HG03521 (cell line): ENCODE measurements around the gene LPAR6.
"Not testable (repeated sequence)": the region's sequence is repeated elsewhere in the genome, so short reads cannot be mapped to it uniquely, and the experiment has no call there.

ENCODE experiments used
- ATAC-seq: cut with Tn5 transposase; IDR thresholded peaks from one replicate; pipeline ENCODE4 v1.9.1; 2021; ENCODE audit warnings: mild to moderate bottlenecking, moderate library complexity; ENCODE audit not compliant: unreplicated experiment

Gene LPAR6

GRCh38 chr13:48412881-48413351 is at the start of gene LPAR6:
LPAR6 (minus strand) TSS chr13:48413113; CDS start chr13:48412423, 690 bp downstream.
- no peak for ATAC-seq

DNA sequence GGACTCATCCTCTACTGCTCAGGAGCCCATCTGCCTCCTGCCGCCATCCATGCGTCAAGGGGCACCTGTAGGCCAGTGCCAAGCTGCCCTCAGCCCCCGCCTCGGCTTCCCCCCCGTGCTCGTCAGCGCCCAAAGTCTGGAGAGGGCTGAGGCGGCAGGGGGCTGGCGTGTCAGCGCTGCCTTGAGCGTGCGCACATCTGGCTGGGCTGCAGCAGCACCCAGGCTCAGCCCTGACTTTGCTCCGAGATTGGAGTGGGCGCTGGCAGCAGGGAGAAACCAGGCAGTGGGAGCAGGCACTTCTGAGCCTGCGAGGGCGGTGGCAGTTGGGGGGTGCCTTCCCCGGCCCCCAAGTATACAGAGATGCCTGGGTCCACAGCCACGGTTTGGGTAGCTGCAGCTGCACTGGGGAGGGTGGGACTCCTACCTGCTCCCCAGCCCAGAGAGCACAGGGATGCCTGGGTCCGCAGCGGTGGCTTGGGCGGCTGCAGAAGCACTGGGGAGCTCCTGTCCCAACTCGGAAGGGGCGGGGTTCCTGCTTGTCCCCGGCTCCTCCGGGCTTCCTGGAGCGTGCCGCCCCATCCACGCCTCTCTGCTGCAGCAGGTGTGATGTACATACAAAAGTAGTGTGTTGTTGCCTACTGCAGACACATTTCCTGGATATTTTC is 44.8 kb upstream of the LPAR6 start:
- ATAC-seq, result no peak

DNA sequence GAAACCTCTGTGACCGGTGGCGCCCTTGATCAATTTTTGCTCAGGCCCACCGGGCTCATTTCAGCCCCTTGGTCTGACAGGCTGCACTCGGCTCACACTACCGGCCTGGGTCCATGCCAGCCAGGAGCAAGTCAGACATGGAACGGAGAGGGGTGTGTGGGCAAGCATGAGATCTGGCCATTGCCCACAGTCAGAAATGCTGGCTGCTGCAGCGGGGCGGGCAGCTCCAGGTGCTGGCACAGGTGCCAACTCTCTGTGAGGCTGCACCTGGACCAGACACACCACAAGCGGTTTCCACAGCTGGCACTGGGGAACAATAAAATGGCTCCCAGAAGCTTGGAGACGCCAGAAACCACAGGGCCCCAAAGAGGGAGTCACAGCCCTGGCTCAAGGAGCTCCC is 43.6 kb upstream of the LPAR6 start:
- no peak for ATAC-seq

DNA sequence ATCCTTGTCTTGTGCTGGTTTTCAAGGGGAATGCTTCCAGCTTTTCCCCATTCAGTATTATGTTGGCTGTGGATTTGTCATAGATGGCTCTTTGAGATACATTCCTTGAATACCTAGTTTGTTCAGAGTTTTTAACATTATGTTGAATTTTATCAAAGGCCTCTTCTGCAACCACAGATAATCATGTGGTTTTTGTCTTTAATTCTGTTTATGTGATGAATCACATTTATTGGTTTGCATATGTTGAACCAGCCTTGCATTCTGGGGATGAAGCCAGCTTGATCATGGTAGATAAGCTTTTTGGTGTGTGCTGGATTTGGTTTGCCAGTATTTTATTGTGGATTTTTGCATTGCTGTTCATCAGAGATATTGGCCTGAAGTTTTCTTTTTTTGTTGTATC is 38.3 kb upstream of the LPAR6 start:
- ATAC-seq, result not testable (repeated sequence)

DNA sequence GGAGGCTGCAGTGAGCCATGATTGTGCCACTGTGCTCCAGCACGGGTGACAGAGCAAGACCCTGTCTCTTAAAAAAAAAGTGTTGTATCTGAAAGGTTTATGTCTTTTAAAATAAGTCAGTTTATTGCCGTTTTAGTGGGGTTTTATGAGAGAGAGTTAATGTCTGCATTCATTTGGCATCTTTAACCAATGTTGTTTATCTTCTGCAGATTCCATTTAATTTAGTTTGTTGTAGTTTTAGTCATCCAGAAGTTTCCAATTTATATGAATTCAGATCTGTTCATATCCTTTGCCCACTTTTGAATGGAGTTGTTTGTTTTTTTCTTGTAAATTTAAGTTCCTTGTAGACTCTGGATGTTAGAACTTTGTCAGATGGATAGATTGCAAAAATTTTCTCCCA is 36.7 kb upstream of the LPAR6 start:
- no peak for ATAC-seq

DNA sequence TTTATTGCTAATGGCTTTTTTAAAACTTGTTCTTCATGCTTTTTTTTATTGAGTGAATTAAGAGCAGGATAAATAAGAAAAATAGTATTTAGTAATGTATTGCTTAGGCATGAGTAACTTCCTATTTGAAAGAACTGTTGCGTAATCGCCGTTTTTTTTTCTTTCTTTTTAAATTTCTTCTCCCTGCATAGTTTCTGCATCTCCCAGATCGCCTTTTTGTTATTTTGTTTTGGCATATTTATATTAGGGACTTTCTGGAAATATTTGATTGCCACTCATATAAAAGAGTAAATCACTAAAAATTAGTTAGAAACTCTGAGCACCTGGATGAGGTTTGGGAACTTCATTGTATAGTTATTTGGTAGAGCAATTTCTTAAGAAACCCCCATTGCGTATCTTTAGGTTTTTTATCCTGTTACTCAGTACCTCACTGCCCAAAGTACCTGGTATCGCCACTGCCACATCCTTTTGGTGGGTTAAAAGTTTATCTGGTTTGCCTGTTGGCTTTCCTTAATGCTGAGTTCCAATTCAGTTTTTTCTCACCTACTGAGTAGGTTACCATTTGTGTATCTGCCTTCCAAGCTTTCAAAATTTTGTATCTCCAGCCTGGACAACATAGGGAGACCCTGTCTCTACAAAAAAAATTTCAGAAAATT is 36.2 kb upstream of the LPAR6 start:
- ATAC-seq, result no peak

- no peak for ATAC-seq
Observed at GRCh38 chr13:48448285-48448958, 35.5 kb upstream of the LPAR6 start.

GRCh38 chr13:48446464-48446863 is 33.6 kb upstream of the LPAR6 start:
- ATAC-seq, result no peak

DNA sequence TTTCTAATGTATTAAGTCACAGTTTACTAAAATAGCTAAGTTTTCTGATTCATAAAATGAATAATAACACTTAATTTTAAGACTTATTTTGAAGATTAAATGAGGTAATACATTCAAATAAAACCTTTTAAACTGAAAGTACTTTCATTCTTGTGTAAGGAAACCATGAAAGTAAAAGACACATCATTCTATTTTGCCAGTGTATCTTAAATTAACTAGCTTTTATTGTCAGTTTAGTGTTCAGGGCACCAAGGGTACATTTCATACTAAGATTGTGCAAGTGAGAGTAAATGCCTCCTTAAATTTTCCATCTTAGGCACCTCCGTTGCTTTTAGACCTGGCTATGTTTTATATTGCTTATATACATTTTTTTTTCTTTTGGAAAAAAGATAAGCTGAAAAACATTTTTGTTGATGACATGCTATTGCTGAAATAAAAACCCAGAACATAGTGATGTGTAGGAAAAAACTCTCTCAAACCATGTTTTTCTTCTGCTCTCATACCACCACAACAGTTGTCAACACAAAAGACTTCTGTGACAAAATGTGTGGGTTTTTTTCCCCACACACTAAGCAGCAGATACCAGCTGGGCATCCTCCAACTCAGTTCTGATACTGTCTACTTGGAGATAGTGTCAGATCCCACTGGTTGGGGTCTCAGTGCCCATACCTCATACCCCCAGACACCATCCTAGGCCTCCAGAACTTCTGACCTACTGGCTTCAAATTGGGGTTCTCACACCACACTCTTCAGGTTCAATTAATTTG is 30.7 kb upstream of the LPAR6 start:
- ATAC-seq, result no peak

DNA sequence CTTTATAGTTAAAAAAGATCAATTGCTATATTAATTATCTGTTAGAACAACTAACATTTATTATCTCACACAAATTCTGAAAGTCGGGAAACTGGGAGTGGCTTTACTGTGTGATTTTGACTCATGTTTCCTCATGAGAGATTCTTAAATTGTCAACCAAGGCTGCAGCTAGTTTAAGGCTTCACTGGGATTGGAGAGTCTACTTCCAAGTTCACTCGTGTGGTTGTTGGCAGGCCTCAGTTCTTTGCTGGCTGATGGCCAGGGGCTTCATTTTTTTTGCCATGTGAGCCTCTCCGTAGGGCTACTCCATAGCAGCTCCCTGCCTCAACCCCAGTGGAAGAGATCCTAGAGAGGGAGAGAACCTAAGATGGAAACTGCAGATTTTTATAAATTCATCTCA is 24.5 kb upstream of the LPAR6 start:
- no peak for ATAC-seq

DNA sequence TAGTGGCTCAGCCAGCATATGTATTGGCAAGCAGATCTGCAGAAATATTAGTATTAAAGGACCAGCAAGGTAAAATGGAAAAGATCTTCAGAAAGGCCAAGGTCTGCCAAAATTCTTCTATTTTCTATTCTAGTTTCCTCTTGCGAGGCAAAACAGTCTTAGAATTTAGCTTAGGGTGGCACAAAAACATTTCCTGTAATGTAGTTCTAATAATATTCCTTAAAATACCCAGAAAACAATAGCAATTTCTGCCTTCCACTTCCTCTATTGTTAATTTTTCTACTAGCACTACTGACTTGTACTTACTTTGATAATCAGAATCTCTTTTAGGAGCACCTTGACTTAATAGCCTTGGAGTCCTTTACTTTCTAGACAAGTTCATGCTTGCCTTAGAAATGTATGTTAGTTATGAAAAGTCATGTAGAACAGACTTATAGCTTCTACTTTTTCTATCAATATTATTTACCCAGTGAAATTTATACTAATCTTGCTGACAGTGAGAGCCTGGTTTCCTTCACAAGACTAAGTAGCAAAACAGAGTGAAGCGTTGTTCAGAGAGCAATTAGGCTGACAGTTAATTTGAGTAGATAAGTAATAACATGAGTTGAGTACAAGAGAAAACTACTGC is 23.9 kb upstream of the LPAR6 start:
- no peak for ATAC-seq

DNA sequence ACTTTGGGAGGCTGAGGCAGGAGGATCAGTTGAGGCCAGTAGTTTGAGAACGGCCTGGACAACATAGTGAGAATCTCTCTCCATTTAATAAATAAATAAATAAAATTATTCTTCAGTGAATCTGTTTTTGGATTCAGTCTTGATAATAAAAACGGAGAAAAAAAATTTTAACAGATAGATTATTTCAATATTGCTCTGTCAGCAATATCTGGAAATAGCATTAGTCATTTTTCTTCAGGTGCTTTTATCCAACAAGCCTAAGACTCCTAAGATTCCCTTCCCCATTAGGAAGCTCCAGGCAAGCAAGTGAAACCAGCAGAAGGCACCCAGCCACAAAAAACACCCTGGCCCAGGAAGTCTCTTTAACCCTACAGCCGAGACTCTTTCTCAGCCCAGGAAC is 21.3 kb upstream of the LPAR6 start:
- ATAC-seq, result no peak

- ATAC-seq, result no peak
Observed at GRCh38 chr13:48431987-48432615, 19.2 kb upstream of the LPAR6 start.

DNA sequence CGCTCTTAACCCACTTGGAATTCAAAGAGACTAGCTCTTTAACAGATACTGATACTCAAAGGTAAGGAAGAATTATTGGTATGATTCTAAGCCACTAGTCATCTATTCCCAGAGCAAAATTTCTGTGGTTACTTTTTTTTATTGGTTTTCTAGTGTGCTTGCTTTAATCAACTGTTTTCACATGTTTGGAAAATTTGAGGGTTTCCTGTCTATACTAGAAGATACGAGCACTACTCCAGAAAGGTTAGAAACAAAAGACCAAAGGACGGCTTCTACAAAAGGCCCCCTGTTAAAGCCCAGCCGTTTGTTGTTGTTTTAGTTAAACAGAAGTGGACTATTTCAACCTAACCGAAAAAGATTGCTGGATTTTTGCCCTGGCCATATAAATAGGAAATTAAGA is 18.5 kb upstream of the LPAR6 start:
- ATAC-seq, result no peak

- no peak for ATAC-seq
Observed at GRCh38 chr13:48429886-48430285, 17.0 kb upstream of the LPAR6 start.

DNA sequence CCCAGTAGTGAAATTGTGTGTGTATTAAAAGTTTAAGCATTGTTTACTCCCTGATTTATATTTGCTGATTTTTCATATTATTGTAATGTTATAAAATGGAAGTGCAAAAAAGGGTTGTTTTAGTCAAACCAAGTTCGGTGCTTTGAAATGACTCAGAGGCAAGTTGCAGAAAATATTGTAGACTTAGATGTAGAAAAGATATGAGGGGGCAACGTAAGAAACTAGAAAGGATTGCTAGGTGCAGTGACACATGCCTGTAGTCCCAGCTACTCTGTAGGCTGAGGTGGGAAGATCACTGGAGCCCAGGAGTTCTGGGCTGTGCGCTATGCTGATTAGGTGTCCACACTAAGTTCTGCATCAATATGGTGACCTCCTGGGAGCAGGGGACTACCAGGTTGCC is 16.1 kb upstream of the LPAR6 start:
- ATAC-seq, result no peak

- ATAC-seq, result not testable (repeated sequence)
Observed at GRCh38 chr13:48426755-48427298, 13.9 kb upstream of the LPAR6 start.

DNA sequence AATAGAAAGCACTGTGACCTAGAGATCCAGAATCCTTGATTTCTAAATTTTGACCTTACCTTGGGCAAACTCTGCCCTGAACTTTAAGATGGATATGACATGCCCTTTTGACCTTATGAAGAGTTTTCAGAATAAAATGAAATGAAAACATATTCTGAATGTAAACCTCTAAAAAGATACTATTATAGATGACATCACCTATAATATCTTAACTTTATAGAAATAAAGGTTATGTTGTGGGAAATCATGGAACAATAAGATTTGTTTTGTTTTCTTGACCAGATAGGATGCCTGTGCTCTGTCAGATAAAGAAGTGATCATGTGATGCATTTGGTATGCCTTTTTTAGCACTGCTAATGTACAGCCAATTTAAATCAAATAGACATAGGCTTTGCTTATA is 13.1 kb upstream of the LPAR6 start:
- no peak for ATAC-seq

DNA sequence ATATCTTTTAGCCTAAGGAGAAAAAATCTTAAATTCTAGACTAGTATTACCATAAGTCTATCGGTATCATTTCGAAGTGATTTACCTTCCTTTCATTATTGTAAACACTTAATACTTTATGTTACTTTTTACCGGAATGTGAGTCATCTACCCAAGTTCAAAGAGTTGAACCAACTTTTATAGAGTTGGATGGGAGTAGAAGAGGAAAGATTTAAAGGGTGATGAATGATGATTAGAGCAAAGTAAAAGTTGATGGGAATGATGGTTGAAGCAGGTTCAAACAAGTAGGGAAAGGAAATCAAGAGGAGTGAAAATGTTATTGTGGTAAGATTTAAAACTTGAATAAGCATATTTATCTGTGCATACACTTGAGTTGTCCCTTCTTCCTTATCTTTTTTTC is 11.3 kb upstream of the LPAR6 start:
- ATAC-seq, result no peak

- not testable (repeated sequence) for ATAC-seq
Observed at GRCh38 chr13:48422003-48422402, 9.1 kb upstream of the LPAR6 start.
